GM21423 (cell line): ENCODE data around the gene CST2.
"Not testable (repeated sequence)": the region's sequence is repeated elsewhere in the genome, so short reads cannot be mapped to it uniquely, and the experiment has no call there.

Source experiments
- ATAC-seq: cut with Tn5 transposase; IDR thresholded peaks from one replicate; pipeline ENCODE4 v1.9.1; 2021; ENCODE audit warnings: mild to moderate bottlenecking, moderate library complexity; ENCODE audit not compliant: unreplicated experiment

The CST2 gene

GRCh38 chr20:23826541-23827021 lies at the start of gene CST2:
Gene CST2, minus strand, starts transcription at chr20:23826729. Its CDS starts 69 bp downstream, at chr20:23826660.
- no peak for ATAC-seq

- ATAC-seq: no peak
These were observed 49.2 kb upstream of the CST2 start for GRCh38 chr20:23875606-23876237.

- no peak for ATAC-seq
These were observed 48.2 kb upstream of the CST2 start for GRCh38 chr20:23874747-23875146.

GRCh38 chr20:23873370-23874015 lies 47.0 kb upstream of the CST2 start:
- ATAC-seq: no peak

GRCh38 chr20:23872065-23872464 lies 45.5 kb upstream of the CST2 start:
- no peak for ATAC-seq

- ATAC-seq: no peak
These were observed 43.9 kb upstream of the CST2 start for GRCh38 chr20:23870461-23870860.

GRCh38 chr20:23869520-23869919 lies 43.0 kb upstream of the CST2 start:
- ATAC-seq: no peak

- no peak for ATAC-seq
These were observed 41.8 kb upstream of the CST2 start for GRCh38 chr20:23868321-23868720.

- no peak for ATAC-seq
These were observed 40.7 kb upstream of the CST2 start for GRCh38 chr20:23867152-23867776.

GRCh38 chr20:23860771-23861170 lies 34.2 kb upstream of the CST2 start:
- ATAC-seq: not testable (repeated sequence)

GRCh38 chr20:23857962-23858595 lies 31.6 kb upstream of the CST2 start:
- no peak for ATAC-seq

- ATAC-seq: no peak
These were observed 30.2 kb upstream of the CST2 start for GRCh38 chr20:23856736-23857135.

GRCh38 chr20:23856226-23856625 lies 29.7 kb upstream of the CST2 start:
- no peak for ATAC-seq

GRCh38 chr20:23841693-23842092 lies 15.2 kb upstream of the CST2 start:
- no peak for ATAC-seq

GRCh38 chr20:23835716-23836115 lies 9.2 kb upstream of the CST2 start:
- ATAC-seq: no peak

- no peak for ATAC-seq
These were observed 6.4 kb upstream of the CST2 start for GRCh38 chr20:23832775-23833513.

- ATAC-seq: not testable (repeated sequence)
These were observed 5.4 kb upstream of the CST2 start for GRCh38 chr20:23831961-23832360.

- no peak for ATAC-seq
These were observed 2.8 kb downstream of the CST2 start for GRCh38 chr20:23823621-23824324.

- no peak for ATAC-seq
These were observed 3.4 kb downstream of the CST2 start for GRCh38 chr20:23823111-23823510.

- ATAC-seq: no peak
These were observed 6.0 kb downstream of the CST2 start for GRCh38 chr20:23820493-23820892.
